Kidney (tissue), 14 donors: ENCODE measurements around the gene DVL2. TPM values are rescaled to one million over a fixed set of nuclear protein-coding genes. Genes with fewer than 3 reads are reported as not detected.

ENCODE experiments used
- DNase-seq, 5 donors: peaks; one replicate each; pipeline ENCODE4 v3.0.0-alpha.2; 2013 to 2020
- FAIRE-seq: peaks from 2 replicates; lab custom pipeline; 2012; peaks lifted over from hg19 to GRCh38; lab: Jason Lieb, UNC
- H3K27ac ChIP-seq, 2 donors: one replicate each; pipeline ENCODE4 v1.7.0; 2013; ENCODE audit warnings: low read depth in 2 of 2, low read length in 2 of 2, inconsistent platforms in 1 of 2
- H3K27me3 ChIP-seq: one replicate; pipeline ENCODE4 v1.7.1; 2013; ENCODE audit warnings: low read length, inconsistent platforms; ENCODE audit not compliant: control insufficient read depth, insufficient read depth
- H3K36me3 ChIP-seq, 3 donors: one replicate each; pipeline versions ENCODE4 v1.7.0 to v1.7.1; 2013; ENCODE audit warnings: low read length in 3 of 3, control low read depth in 1 of 3, inconsistent platforms in 1 of 3; ENCODE audit not compliant: insufficient read depth in 3 of 3, control insufficient read depth in 2 of 3
- H3K4me1 ChIP-seq, 3 donors: one replicate each; pipeline versions ENCODE4 v1.7.0 to v1.7.1; 2013; ENCODE audit warnings: low read length in 3 of 3, inconsistent platforms in 1 of 3, low read depth in 1 of 3; ENCODE audit not compliant: control insufficient read depth in 2 of 3, insufficient read depth in 2 of 3
- H3K4me3 ChIP-seq, 3 donors: one replicate each; pipeline versions ENCODE4 v1.7.0 to v1.8.1; 2013; ENCODE audit warnings: low read length in 3 of 3, control low read depth in 1 of 3, inconsistent platforms in 1 of 3
- H3K9ac ChIP-seq, 3 donors: one replicate each; pipeline versions ENCODE4 v1.7.0 to v1.7.1; 2013; ENCODE audit warnings: low read length in 3 of 3, control low read depth in 1 of 3, inconsistent platforms in 1 of 3
- H3K9me3 ChIP-seq, 3 donors: one replicate each; pipeline versions ENCODE4 v1.7.0 to v1.7.1; 2013; ENCODE audit warnings: low read length in 3 of 3, control low read depth in 1 of 3, inconsistent platforms in 1 of 3; ENCODE audit not compliant: control insufficient read depth in 2 of 3, insufficient read depth in 1 of 3
- CTCF ChIP-seq: IDR thresholded peaks from 3 replicates; pipeline ENCODE4 v1.5.1; 2012; ENCODE audit warnings: mild to moderate bottlenecking, moderate library complexity, borderline replicate concordance; ENCODE audit not compliant: insufficient read depth; ENCODE audit errors: extremely low read depth
- intact Hi-C: fragments of 100-400 bp; cut with DNase I; formaldehyde crosslinking; loops from one replicate; pipeline ENCODE4 v1.11.1; 2022
- polyA plus RNA-seq: library from polyadenylated mRNA; stranded (reverse); fragments of 350-450 nt; fragmentation: Illumina TruSeq; extraction: RNeasy Lipid Tissue Mini Kit (QIAGEN cat#74804); gene quantifications from one replicate; pipeline ENCODE4 v1.2.3, GENCODE V29; 2014; ENCODE audit warnings: low read depth, low replicate concordance; ENCODE audit not compliant: insufficient read depth
- total RNA-seq: library from RNA; stranded (reverse); fragmentation: NEBNext Ultra II Directional; extraction: Animal tissue kit (Norgen Biotek cat#: 25700); gene quantifications from one replicate; pipeline ENCODE4 v1.2.1, GENCODE V29; 2021
- donor health status: control.
- donor health status: control.
- donor health status: control.
- donor health status: control.
- donor health status: control.
- donor health status: DM: yes; HTN: yes; CAD: no.
- donor health status: Normal renal cell carcinoma (clear cell type).

DVL2 gene
- total and polyA plus RNA-seq, 2 donors from 2014 or later, result 18.0 to 35.8 TPM

- peak overlapping the region in 1 of 3 donors; percentile 67 for H3K4me3 ChIP-seq
- DNase-seq, result peak in 1 of 5 donors; percentile 82
- intact Hi-C loops, result no loop called here
These were observed 30.0 kb downstream of the DVL2 start for GRCh38 chr17:7204336-7204735.

DNA sequence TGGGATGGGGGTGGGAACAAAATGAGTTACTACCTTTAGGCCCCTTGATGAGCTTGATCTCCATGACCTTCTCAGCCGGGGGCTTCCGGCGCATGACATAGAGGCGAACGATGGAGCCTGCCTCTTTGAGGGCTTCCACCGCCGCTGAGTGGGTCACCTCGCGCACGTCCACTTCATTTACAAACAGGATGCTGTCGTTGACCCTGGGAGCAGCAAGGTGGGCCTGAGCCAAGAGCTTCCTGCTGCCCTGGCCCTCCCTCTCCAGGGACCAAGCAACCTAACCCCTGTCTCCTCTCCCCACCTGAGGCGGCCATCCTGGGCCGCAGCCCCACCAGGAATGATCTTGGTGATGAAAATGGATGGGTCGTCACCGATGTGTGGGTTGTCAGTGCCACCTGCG lies 30.9 kb downstream of the DVL2 start:
- DNase-seq (peak in 1 of 5 donors; percentile 51), FAIRE-seq (no peak)
- Histone ChIP-seq H3K4me3 (no peak overlapping the region), H3K9ac (no peak overlapping the region), H3K4me1 (no peaks in the 10 kb centered on the region), H3K36me3 (peaks cover 0 to 9% (median 0%) of the 10 kb centered on the region in 3 donors), H3K27me3 (no peaks in the 10 kb centered on the region), H3K27ac (no peak overlapping the region), H3K9me3 (no peaks in the 10 kb centered on the region)
- no peak for TF ChIP-seq CTCF
- intact Hi-C loops, result no loop called here

More at GRCh38 chr17:7204336-7204735, 30.0 kb downstream of the DVL2 start:
- H3K27ac ChIP-seq, result no peak overlapping the region
- H3K9ac ChIP-seq, result no peak overlapping the region
- FAIRE-seq, result no peak
- TF ChIP-seq CTCF, result no peak
- H3K9me3 ChIP-seq, result no peaks in the 10 kb centered on the region
- peaks cover 0 to 9% (median 0%) of the 10 kb centered on the region in 3 donors for H3K36me3 ChIP-seq
- H3K27me3 ChIP-seq, result no peaks in the 10 kb centered on the region
- H3K4me1 ChIP-seq, result no peaks in the 10 kb centered on the region

- Histone ChIP-seq H3K9me3 (no peaks in the 10 kb centered on the region), H3K27ac (no peak overlapping the region), H3K4me1 (no peaks in the 10 kb centered on the region), H3K4me3 (no peak overlapping the region), H3K27me3 (no peaks in the 10 kb centered on the region), H3K36me3 (peaks cover 0 to 12% (median 0%) of the 10 kb centered on the region in 3 donors), H3K9ac (no peak overlapping the region)
- DNase-seq (no peak), FAIRE-seq (no peak)
- TF ChIP-seq CTCF, result no peak
- intact Hi-C loops, result no loop called here
These were observed 37.5 kb downstream of the DVL2 start for GRCh38 chr17:7196651-7197401.
